K562 (cell line): ENCODE results near the gene TSKS. TPM values are rescaled to one million over a fixed set of nuclear protein-coding genes. Genes with fewer than 3 reads are reported as not detected.

ENCODE experiments used
- GTF3C2 ChIP-seq: IDR thresholded peaks from 3 replicates; pipeline ENCODE4 v1.6.1; 2011; ENCODE audit warnings: borderline replicate concordance, mild to moderate bottlenecking, moderate library complexity; ENCODE audit not compliant: insufficient read length; ENCODE audit errors: extremely low read depth
- TEAD2 ChIP-seq: fragments of 450-650 bp; IDR thresholded peaks from 2 replicates; pipeline ENCODE4 v1.6.1; 2016; ENCODE audit warnings: missing genetic modification characterization, control low read depth, missing compliant biosample characterization
- polyA plus RNA-seq, 8 experiments: library from polyadenylated mRNA; depleted of rRNA in 4 of 8; stranded (reverse) in 5 of 8; unstranded in 3 of 8; fragments of >200 nt; fragmentation: Nextera tagmentation in 2 of 8; fragmentation: Illumina TruSeq in 1 of 8; extraction: Ambion mirVana in 2 of 8; extraction: Trizol in 1 of 8; gene quantifications; 2 replicates each; pipeline versions ENCODE4 v1.2.1 to v1.2.3, GENCODE V29; 2011 to 2014; ENCODE audit warnings: inconsistent platforms in 1 of 8, missing spikeins in 1 of 8
- total RNA-seq, 7 experiments: library from RNA; depleted of rRNA in 6 of 7; stranded (reverse); fragments of >200 nt in 6 of 7; fragmentation: Illumina TruSeq in 2 of 7; extraction: Trizol in 2 of 7; gene quantifications; 2 replicates each; pipeline versions ENCODE4 v1.2.1 to v1.2.3, GENCODE V29; 2011 to 2021; ENCODE audit warnings: low replicate concordance in 1 of 7
- TF ChIP-seq, protein P1 (sequence below): fragments of 450-650 bp; formaldehyde crosslinking; IDR thresholded peaks from 2 replicates; pipeline ENCODE4 v1.4.0; 2020; ENCODE audit warnings: mild to moderate bottlenecking, mixed read lengths
- TF ChIP-seq, protein P2 (sequence below): IDR thresholded peaks from 2 replicates; pipeline ENCODE4 v1.6.1; 2014; ENCODE audit warnings: antibody characterized with exemption
- TF ChIP-seq, protein P3 (sequence below): fragments of 450-650 bp; IDR thresholded peaks from 2 replicates; pipeline ENCODE4 v1.6.1; 2016; ENCODE audit warnings: low read depth

TSKS gene
- total and polyA plus RNA-seq, 9 of the 15 experiments (the other 6 are each of a cell fraction or from before 2014, with no cell fraction given), result 0.14 to 4.5 (median 0.80) TPM

- TF ChIP-seq GTF3C2, result no peak
- TF ChIP-seq, protein P1, sequence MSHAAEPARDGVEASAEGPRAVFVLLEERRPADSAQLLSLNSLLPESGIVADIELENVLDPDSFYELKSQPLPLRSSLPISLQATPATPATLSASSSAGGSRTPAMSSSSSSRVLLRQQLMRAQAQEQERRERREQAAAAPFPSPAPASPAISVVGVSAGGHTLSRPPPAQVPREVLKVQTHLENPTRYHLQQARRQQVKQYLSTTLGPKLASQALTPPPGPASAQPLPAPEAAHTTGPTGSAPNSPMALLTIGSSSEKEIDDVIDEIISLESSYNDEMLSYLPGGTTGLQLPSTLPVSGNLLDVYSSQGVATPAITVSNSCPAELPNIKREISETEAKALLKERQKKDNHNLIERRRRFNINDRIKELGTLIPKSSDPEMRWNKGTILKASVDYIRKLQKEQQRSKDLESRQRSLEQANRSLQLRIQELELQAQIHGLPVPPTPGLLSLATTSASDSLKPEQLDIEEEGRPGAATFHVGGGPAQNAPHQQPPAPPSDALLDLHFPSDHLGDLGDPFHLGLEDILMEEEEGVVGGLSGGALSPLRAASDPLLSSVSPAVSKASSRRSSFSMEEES (CRISPR knock-in tag), result no peak
- TF ChIP-seq, protein P2, sequence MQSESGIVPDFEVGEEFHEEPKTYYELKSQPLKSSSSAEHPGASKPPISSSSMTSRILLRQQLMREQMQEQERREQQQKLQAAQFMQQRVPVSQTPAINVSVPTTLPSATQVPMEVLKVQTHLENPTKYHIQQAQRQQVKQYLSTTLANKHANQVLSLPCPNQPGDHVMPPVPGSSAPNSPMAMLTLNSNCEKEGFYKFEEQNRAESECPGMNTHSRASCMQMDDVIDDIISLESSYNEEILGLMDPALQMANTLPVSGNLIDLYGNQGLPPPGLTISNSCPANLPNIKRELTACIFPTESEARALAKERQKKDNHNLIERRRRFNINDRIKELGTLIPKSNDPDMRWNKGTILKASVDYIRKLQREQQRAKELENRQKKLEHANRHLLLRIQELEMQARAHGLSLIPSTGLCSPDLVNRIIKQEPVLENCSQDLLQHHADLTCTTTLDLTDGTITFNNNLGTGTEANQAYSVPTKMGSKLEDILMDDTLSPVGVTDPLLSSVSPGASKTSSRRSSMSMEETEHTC, result no peak
- TF ChIP-seq TEAD2 (tag), result no peak
- TF ChIP-seq, protein P3, sequence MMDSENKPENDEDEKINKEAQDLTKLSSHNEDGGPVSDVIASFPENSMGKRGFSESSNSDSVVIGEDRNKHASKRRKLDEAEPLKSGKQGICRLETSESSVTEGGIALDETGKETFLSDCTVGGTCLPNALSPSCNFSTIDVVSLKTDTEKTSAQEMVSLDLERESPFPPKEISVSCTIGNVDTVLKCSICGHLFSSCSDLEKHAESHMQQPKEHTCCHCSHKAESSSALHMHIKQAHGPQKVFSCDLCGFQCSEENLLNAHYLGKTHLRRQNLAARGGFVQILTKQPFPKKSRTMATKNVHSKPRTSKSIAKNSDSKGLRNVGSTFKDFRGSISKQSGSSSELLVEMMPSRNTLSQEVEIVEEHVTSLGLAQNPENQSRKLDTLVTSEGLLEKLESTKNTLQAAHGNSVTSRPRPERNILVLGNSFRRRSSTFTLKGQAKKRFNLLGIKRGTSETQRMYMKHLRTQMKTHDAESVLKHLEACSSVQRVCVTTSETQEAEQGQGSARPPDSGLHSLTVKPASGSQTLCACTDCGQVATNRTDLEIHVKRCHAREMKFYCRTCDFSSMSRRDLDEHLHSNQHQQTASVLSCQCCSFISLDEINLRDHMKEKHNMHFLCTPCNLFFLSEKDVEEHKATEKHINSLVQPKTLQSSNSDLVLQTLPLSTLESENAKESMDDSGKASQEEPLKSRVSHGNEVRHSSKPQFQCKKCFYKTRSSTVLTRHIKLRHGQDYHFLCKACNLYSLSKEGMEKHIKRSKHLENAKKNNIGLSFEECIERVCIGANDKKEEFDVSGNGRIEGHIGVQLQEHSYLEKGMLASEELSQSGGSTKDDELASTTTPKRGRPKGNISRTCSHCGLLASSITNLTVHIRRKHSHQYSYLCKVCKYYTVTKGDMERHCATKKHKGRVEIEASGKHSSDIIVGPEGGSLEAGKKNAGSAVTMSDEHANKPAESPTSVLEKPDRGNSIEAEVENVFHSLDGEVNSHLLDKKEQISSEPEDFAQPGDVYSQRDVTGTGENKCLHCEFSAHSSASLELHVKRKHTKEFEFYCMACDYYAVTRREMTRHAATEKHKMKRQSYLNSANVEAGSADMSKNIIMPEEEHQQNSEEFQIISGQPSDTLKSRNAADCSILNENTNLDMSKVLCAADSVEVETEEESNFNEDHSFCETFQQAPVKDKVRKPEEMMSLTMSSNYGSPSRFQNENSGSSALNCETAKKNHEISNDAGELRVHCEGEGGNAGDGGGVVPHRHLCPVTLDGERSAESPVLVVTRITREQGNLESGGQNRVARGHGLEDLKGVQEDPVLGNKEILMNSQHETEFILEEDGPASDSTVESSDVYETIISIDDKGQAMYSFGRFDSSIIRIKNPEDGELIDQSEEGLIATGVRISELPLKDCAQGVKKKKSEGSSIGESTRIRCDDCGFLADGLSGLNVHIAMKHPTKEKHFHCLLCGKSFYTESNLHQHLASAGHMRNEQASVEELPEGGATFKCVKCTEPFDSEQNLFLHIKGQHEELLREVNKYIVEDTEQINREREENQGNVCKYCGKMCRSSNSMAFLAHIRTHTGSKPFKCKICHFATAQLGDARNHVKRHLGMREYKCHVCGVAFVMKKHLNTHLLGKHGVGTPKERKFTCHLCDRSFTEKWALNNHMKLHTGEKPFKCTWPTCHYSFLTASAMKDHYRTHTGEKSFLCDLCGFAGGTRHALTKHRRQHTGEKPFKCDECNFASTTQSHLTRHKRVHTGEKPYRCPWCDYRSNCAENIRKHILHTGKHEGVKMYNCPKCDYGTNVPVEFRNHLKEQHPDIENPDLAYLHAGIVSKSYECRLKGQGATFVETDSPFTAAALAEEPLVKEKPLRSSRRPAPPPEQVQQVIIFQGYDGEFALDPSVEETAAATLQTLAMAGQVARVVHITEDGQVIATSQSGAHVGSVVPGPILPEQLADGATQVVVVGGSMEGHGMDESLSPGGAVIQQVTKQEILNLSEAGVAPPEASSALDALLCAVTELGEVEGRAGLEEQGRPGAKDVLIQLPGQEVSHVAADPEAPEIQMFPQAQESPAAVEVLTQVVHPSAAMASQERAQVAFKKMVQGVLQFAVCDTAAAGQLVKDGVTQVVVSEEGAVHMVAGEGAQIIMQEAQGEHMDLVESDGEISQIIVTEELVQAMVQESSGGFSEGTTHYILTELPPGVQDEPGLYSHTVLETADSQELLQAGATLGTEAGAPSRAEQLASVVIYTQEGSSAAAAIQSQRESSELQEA, result no peak
These were observed 46.2 kb upstream of the TSKS start (continued) for GRCh38 chr19:49809160-49809940.
